WTC11 (cell line): Measurements from ENCODE around the gene FCN3. TPM values are rescaled to one million over a fixed set of nuclear protein-coding genes. Genes with fewer than 3 reads are reported as not detected.

Experiments used
- ATAC-seq: fragments of 200-7000 bp; cut with Tn5 transposase; 2 replicates; pipeline ENCODE4 v1.10.0; 2021; ENCODE audit warnings: mild to moderate bottlenecking, moderate library complexity
- CTCF ChIA-PET: fragments of 300-600 bp; sonication (Branson Sonifier 250); formaldehyde crosslinking; loops from one replicate; lab custom pipeline; 2021; ENCODE audit warnings: antibody characterized with exemption; lab: Charles Lee
- POLR2A ChIA-PET: fragments of 350-600 bp; sonication (Branson Sonifier 250); formaldehyde crosslinking; loops from one replicate; lab custom pipeline; 2021; ENCODE audit warnings: antibody characterized with exemption; lab: Charles Lee
- DNase-seq: peaks from one replicate; pipeline ENCODE4 v3.0.0; 2021; ENCODE audit warnings: low spot score
- H3K27ac Mint-ChIP-seq: 2 replicates; pipeline ENCODE4 v1.8.0; 2021; ENCODE audit warnings: mixed read lengths
- H3K27me3 Mint-ChIP-seq: 2 replicates; pipeline ENCODE4 v1.8.0; 2021; ENCODE audit warnings: low read depth, mild to moderate bottlenecking, moderate library complexity, mixed read lengths
- H3K36me3 Mint-ChIP-seq: 2 replicates; pipeline ENCODE4 v1.8.0; 2021; ENCODE audit warnings: mixed read lengths
- H3K4me1 Mint-ChIP-seq: 2 replicates; pipeline ENCODE4 v1.8.0; 2022; ENCODE audit warnings: mixed read lengths
- H3K4me3 Mint-ChIP-seq: 2 replicates; pipeline ENCODE4 v1.8.0; 2021; ENCODE audit warnings: mild to moderate bottlenecking, moderate library complexity, mixed read lengths
- H3K9me3 Mint-ChIP-seq: 2 replicates; pipeline ENCODE4 v1.8.0; 2021; ENCODE audit warnings: mixed read lengths
- AFF4 ChIP-seq: sonication (generic); formaldehyde crosslinking; IDR thresholded peaks from 2 replicates; pipeline ENCODE4 v1.8.1; 2023; ENCODE audit warnings: mild to moderate bottlenecking, missing genetic modification reagents, borderline replicate concordance
- ATF3 ChIP-seq: sonication (generic); formaldehyde crosslinking; conservative IDR thresholded peaks from 2 replicates; pipeline ENCODE4 v1.8.1; 2022; ENCODE audit warnings: mild to moderate bottlenecking, missing genetic modification reagents
- ESRRA ChIP-seq: sonication (generic); formaldehyde crosslinking; IDR thresholded peaks from 2 replicates; pipeline ENCODE4 v1.8.1; 2022; ENCODE audit warnings: mild to moderate bottlenecking, missing genetic modification reagents, borderline replicate concordance
- FOXJ3 ChIP-seq: sonication (generic); formaldehyde crosslinking; IDR thresholded peaks from 2 replicates; pipeline ENCODE4 v1.9.0; 2021; ENCODE audit warnings: missing genetic modification reagents, mild to moderate bottlenecking, borderline replicate concordance
- HMGA2 ChIP-seq: fragments of 250-450 bp; sonication (Bioruptor Pico); IDR thresholded peaks from 2 replicates; pipeline ENCODE4 v1.4.0; 2021; ENCODE audit warnings: mild to moderate bottlenecking, moderate library complexity
- NFYB ChIP-seq: sonication (generic); formaldehyde crosslinking; conservative IDR thresholded peaks from 2 replicates; pipeline ENCODE4 v1.8.0; 2022; ENCODE audit warnings: low read depth, missing genetic modification reagents
- NR3C1 ChIP-seq: sonication (generic); formaldehyde crosslinking; conservative IDR thresholded peaks from 2 replicates; pipeline ENCODE4 v1.8.1; 2023; ENCODE audit warnings: low read depth, mild to moderate bottlenecking, missing genetic modification reagents
- OVOL2 ChIP-seq: fragments of 250-450 bp; sonication (Bioruptor Pico); IDR thresholded peaks from 2 replicates; pipeline ENCODE4 v1.9.0; 2021; ENCODE audit warnings: mild to moderate bottlenecking, borderline replicate concordance
- PRDM15 ChIP-seq: sonication (generic); formaldehyde crosslinking; IDR thresholded peaks from 2 replicates; pipeline ENCODE4 v1.8.0; 2022; ENCODE audit warnings: missing genetic modification reagents
- PREB ChIP-seq: sonication (generic); formaldehyde crosslinking; IDR thresholded peaks from 2 replicates; pipeline ENCODE4 v1.8.1; 2022; ENCODE audit warnings: mild to moderate bottlenecking, missing genetic modification reagents, moderate library complexity, borderline replicate concordance
- PRRX2 ChIP-seq: fragments of 250-450 bp; sonication (Bioruptor Pico); IDR thresholded peaks from 2 replicates; pipeline ENCODE4 v1.8.0; 2021; ENCODE audit warnings: mild to moderate bottlenecking
- RELA ChIP-seq: sonication (generic); formaldehyde crosslinking; IDR thresholded peaks from 2 replicates; pipeline ENCODE4 v1.8.1; 2022; ENCODE audit warnings: missing genetic modification reagents, mild to moderate bottlenecking, borderline replicate concordance
- SMAD3 ChIP-seq: sonication (generic); formaldehyde crosslinking; IDR thresholded peaks from 2 replicates; pipeline ENCODE4 v1.8.0; 2022; ENCODE audit warnings: missing genetic modification reagents, mild to moderate bottlenecking, borderline replicate concordance
- ZBTB43 ChIP-seq: sonication (generic); formaldehyde crosslinking; IDR thresholded peaks from 2 replicates; pipeline ENCODE4 v1.8.1; 2023; ENCODE audit warnings: mild to moderate bottlenecking, missing genetic modification reagents
- ZNF138 ChIP-seq: sonication (generic); formaldehyde crosslinking; conservative IDR thresholded peaks from 2 replicates; pipeline ENCODE4 v1.8.1; 2022; ENCODE audit warnings: mild to moderate bottlenecking, moderate library complexity, missing genetic modification reagents
- ZNF232 ChIP-seq: sonication (generic); formaldehyde crosslinking; IDR thresholded peaks from 2 replicates; pipeline ENCODE4 v1.8.0; 2022; ENCODE audit warnings: mild to moderate bottlenecking, missing genetic modification reagents
- ZNF512 ChIP-seq: sonication (generic); formaldehyde crosslinking; IDR thresholded peaks from 2 replicates; pipeline ENCODE4 v1.8.1; 2022; ENCODE audit warnings: missing genetic modification reagents, borderline replicate concordance
- total RNA-seq: library from RNA; stranded (reverse); gene quantifications from 3 replicates; pipeline ENCODE4 v1.2.3, GENCODE V29; 2021

FCN3 gene
- total RNA-seq, 1 experiment from 2014 or later, result 0.98 TPM

- TF ChIP-seq SMAD3 (CRISPR knock-in tag) (no peak), PRRX2 (CRISPR knock-in tag) (no peak), HMGA2 (CRISPR knock-in tag) (no peak), PRDM15 (no peak), ZNF512 (CRISPR knock-in tag) (no peak), OVOL2 (CRISPR knock-in tag) (no peak), ZBTB43 (CRISPR knock-in tag) (no peak)
Measured at GRCh38 chr1:27327964-27328363, 46.7 kb downstream of the FCN3 start (continued).

- H3K27me3 Mint-ChIP-seq, result no peaks in the 10 kb centered on the region
- H3K4me3 Mint-ChIP-seq, result no peak overlapping the region
- ATAC-seq (no peak), DNase-seq (no peak)
- TF ChIP-seq RELA (CRISPR knock-in tag) (no peak), NR3C1 (CRISPR knock-in tag) (no peak)
- ChIA-PET CTCF (interaction anchor here (0.7 to 1.7 kb wide), 3 partner anchors 16 to 63 kb away, joined by 3 to 4 read pairs (median 3); partner anchors contain the start of gene SYTL1), POLR2A (no interaction called here)
- no peak overlapping the region for H3K27ac Mint-ChIP-seq
- peaks cover 13% of the 10 kb centered on the region for H3K4me1 Mint-ChIP-seq
- no peaks in the 10 kb centered on the region for H3K9me3 Mint-ChIP-seq
- peaks cover 13% of the 10 kb centered on the region for H3K36me3 Mint-ChIP-seq
Measured at GRCh38 chr1:27325286-27325685, 49.3 kb downstream of the FCN3 start.

- peaks cover 17% of the 10 kb centered on the region for H3K4me1 Mint-ChIP-seq
- ChIA-PET CTCF (interaction anchor here (0.7 to 1.6 kb wide), 10 partner anchors 10 to 277 kb away, joined by 3 to 15 read pairs (median 4); partner anchors contain the start of gene MAP3K6), POLR2A (interaction anchor here (0.9 to 1.0 kb wide), 2 partner anchors 12 to 43 kb away, joined by 3 read pairs; no protein-coding TSS in a partner anchor)
- peak overlapping the region; percentile 98 for H3K4me3 Mint-ChIP-seq
- no peaks in the 10 kb centered on the region for H3K9me3 Mint-ChIP-seq
- DNase-seq, result no peak
- H3K27ac Mint-ChIP-seq, result peak overlapping the region; percentile 97
- no peak for ATAC-seq
- peaks cover 13% of the 10 kb centered on the region for H3K36me3 Mint-ChIP-seq
- peaks cover 4% of the 10 kb centered on the region for H3K27me3 Mint-ChIP-seq
- no peak for TF ChIP-seq SMAD3 (CRISPR knock-in tag)
- TF ChIP-seq NFYB (CRISPR knock-in tag), result no peak
- no peak for TF ChIP-seq ATF3 (CRISPR knock-in tag)
- no peak for TF ChIP-seq ESRRA
- TF ChIP-seq AFF4 (CRISPR knock-in tag), result no peak
- TF ChIP-seq PREB (CRISPR knock-in tag), result no peak
- TF ChIP-seq FOXJ3, result no peak
- no peak for TF ChIP-seq ZNF138 (CRISPR knock-in tag)
- no peak for TF ChIP-seq ZNF232 (CRISPR knock-in tag)
Measured at GRCh38 chr1:27322569-27323240, 51.9 kb downstream of the FCN3 start.
